Activated T-helper 2 cell treated with anti-CD3 and anti-CD28 coated beads, Interferon-gamma antibody, Interleukin-2, Interleukin-4, amounts not matched to agents 10 μg/mL and 5 μg/mL and 100 μg/mL, durations not matched to agents 14 hours and 24 hours and 36 hours (primary cell): ENCODE data around the gene IRAK4. TPM values are rescaled to one million over a fixed set of nuclear protein-coding genes. Genes with fewer than 3 reads are reported as not detected.

Experiments used
- DNase-seq: peaks from one replicate; pipeline ENCODE4 v3.0.0; 2021; ENCODE audit warnings: low spot score
- H3K27ac Mint-ChIP-seq: one replicate; pipeline ENCODE4 v1.8.0; 2021; ENCODE audit warnings: mixed read lengths
- H3K27me3 Mint-ChIP-seq: one replicate; pipeline ENCODE4 v1.8.0; 2021; ENCODE audit warnings: low read depth, mixed read lengths
- H3K36me3 Mint-ChIP-seq: one replicate; pipeline ENCODE4 v1.8.0; 2021; ENCODE audit warnings: low read depth, mixed read lengths
- H3K4me1 Mint-ChIP-seq: one replicate; pipeline ENCODE4 v1.8.0; 2021; ENCODE audit warnings: low read depth, mixed read lengths
- H3K4me3 Mint-ChIP-seq: one replicate; pipeline ENCODE4 v1.8.0; 2021; ENCODE audit warnings: low read depth, mild to moderate bottlenecking, moderate library complexity, mixed read lengths
- H3K9me3 Mint-ChIP-seq: one replicate; pipeline ENCODE4 v1.8.0; 2021; ENCODE audit warnings: mixed read lengths
- intact Hi-C: fragments of 100-400 bp; cut with micrococcal nuclease; formaldehyde crosslinking; loops from one replicate; pipeline ENCODE4 v1.15.1; 2023
- total RNA-seq: library from RNA; stranded (reverse); gene quantifications from 2 replicates; pipeline ENCODE4 v1.2.3, GENCODE V29; 2022

IRAK4 gene
- total RNA-seq, 1 donor from 2014 or later: 26.5 TPM

DNA sequence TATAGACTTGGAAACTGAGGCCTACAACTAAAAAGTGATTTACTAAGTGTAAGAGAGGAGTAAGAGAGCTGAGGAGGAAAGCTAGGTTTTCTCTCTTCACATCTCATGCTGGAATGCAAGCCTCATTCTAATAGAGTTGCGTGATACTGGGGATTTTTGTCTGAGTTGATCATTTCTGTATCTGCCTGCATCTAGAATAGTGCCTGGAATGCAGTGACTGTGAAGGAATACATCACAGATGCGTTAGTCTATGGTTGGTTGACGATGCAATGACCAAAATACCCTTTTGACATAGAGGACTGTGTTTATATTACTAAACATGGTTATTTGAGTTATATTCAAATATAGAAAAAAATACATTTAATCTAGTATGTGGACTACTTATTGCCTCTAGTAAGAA, 67.9 kb downstream of the IRAK4 start:
- Mint-ChIP-seq H3K27ac (no peak overlapping the region), H3K4me1 (no peaks in the 10 kb centered on the region), H3K4me3 (no peak overlapping the region), H3K27me3 (peaks cover 37% of the 10 kb centered on the region), H3K36me3 (no peaks in the 10 kb centered on the region), H3K9me3 (no peaks in the 10 kb centered on the region)
- DNase-seq: no peak
- intact Hi-C loops: no loop called here

DNA sequence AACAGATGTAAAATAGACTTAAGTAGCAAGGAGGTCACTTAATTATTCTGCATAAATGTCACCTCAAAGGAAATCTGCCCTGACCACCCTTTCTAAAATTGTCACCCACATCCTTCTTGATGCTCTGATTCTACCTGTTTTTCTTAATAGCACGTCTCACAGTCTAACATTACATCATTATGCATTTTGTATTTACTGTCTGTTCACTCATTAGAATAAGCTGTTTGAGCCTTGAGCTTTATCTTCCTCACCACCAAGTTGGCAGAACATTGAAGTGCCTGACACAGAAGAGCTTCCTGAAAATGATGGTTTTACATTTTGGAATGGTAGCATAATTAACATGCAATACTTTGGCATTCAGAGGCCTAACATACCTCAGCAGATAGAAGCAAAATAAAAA, 68.3 kb downstream of the IRAK4 start:
- Mint-ChIP-seq H3K36me3 (no peaks in the 10 kb centered on the region), H3K9me3 (no peaks in the 10 kb centered on the region), H3K27ac (no peak overlapping the region), H3K4me1 (peaks cover 1% of the 10 kb centered on the region), H3K4me3 (no peak overlapping the region), H3K27me3 (peaks cover 38% of the 10 kb centered on the region)
- intact Hi-C loops: no loop called here
- no peak for DNase-seq

DNA sequence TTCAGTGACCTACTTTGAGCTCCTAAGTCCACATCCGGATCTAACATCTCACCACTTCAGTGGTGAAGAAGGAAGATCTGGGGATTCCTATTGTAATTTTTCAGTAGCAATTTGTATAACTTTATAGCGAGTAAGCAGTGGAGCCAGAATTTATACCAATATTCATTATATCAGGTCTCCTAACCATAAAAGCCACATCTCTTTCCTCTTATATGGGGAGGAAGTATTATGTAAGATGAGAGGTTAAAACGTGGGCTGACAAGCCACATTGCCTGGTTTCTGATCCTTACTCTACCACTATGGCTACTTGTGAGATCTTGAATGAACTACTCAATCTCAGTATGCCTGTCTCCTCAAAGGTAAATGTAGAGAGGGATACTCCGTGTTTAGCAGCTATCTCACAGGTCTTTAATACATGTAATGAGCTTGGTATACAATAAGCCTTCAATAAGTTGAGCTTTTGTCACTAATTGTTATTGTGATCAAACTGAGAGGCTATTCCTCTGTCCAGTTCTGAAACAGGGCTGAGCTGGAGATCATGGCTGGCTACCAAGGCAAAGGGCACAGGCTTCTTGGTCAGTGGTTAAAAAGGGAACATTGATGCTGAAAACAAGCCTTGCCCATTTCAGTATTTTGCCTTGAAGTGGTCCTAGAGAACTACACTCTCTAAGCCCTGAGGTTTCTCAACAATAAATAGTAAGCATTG, 73.9 kb downstream of the IRAK4 start:
- no peak overlapping the region for H3K27ac Mint-ChIP-seq
- intact Hi-C loops: no loop called here

DNA sequence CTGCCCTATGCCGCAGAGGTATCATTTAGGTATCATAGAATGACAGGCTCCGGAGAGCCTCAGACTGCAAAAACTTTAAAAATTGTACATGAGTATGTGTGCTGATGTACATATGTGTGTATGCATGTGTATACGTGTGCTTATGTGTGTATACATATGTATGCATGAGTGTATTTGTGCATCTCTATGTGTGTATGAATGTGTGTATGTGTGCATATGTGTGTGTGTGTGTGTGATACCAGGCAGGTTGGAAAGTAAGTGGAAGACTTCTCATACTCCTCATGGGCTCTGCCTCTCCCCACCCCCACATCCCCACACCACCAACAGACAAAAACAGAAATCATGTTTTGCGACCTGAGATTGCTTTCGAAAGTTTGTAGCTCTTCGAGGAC, 76.5 kb downstream of the IRAK4 start:
- Mint-ChIP-seq H3K27me3 (peaks cover 42% of the 10 kb centered on the region), H3K27ac (peak overlapping the region; percentile 34), H3K4me1 (peaks cover 24% of the 10 kb centered on the region), H3K4me3 (peak overlapping the region; percentile 79), H3K9me3 (no peaks in the 10 kb centered on the region), H3K36me3 (peaks cover 3% of the 10 kb centered on the region)
- DNase-seq: no peak
- intact Hi-C loops: no loop called here

More for the DNA sequence above, 73.9 kb downstream of the IRAK4 start:
- Mint-ChIP-seq H3K4me1 (peaks cover 19% of the 10 kb centered on the region), H3K4me3 (no peak overlapping the region), H3K36me3 (no peaks in the 10 kb centered on the region), H3K27me3 (peaks cover 44% of the 10 kb centered on the region), H3K9me3 (no peaks in the 10 kb centered on the region)
- DNase-seq: no peak

DNA sequence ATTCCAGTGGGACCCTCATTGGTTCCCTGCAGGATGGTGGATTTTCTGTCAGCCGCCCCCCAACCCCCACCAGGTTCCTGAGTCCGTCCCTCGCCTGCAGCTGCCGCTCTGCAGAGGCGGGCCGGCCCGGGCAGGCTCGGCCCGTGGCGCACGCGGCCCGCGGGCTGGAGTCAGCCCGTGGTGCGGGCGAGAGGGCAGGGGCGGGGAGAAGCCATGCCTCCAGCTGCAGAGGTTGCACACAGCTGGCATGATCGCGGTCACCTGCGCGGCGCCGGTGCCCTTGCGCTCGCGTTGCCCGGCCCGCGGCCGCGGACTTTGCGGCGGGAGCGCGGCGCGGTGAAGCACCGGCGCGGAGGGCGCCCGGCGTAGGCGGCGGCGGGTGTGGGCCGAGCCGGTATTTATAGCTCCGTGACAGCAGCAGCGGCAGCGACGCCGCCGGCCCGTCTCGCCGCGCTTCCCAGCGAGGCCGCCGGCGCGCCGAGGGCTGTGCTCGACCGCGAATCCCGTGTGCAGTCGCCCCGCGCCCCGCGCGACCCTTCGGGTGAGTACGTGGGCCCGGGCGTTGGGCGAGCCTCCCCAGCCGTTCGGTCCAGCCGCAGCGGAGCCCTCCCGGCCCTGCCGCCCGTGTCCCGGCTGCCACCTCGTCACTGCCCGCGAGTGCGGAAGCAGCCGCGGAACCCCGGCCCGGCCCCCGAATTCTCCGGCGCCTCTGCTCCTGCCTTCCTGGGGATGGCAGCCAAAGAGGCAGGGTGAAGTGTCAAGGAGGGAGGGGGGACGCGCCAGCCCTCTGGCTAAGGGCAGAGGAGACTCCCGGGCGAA, 77.1 kb downstream of the IRAK4 start, which contains the start of gene TMEM117:
TMEM117 (plus strand) TSS at position 426 of the 819 bp plus-strand sequence.
- peaks cover 24% of the 10 kb centered on the region for H3K4me1 Mint-ChIP-seq
- intact Hi-C loops: loop anchor here (1.0 to 2.0 kb wide), 2 partner anchors 30 to 77 kb away; partner anchors contain the start of genes IRAK4, PUS7L and TWF1
- H3K4me3 Mint-ChIP-seq: peak within 1 kb of the TSS; percentile 79
- H3K27ac Mint-ChIP-seq: peak within 1 kb of the TSS; percentile 34
- peaks cover 3% of the 10 kb centered on the region for H3K36me3 Mint-ChIP-seq
- H3K9me3 Mint-ChIP-seq: no peaks in the 10 kb centered on the region
- DNase-seq: peak; percentile 49
- peaks cover 41% of the 10 kb centered on the region for H3K27me3 Mint-ChIP-seq

DNA sequence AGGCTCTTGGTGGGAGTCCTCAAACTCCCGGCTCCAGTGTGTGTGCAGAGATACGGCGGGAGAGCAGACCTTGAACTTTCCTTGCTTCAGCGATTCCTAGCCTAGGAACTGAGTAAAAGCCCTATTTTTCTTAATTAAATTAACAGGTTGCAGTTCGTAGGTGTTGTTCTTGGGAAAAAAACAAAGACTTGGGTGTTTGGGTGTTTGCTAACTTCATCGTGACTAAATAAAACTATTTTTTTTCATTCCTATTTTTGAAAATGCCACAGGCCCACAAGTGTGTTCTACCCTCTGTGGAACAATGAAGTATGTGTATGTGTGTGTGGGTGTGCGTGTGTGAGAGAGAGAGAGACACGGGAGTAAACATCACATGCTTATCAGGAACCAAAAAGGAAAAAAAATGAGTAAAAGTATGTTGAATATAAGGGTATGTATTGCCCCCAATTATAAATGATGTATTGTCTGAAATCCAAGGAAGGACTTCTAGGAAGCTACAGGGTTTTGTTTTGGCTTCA, 77.8 kb downstream of the IRAK4 start:
- DNase-seq: no peak
- peaks cover 3% of the 10 kb centered on the region for H3K36me3 Mint-ChIP-seq
- peaks cover 41% of the 10 kb centered on the region for H3K27me3 Mint-ChIP-seq
- peak overlapping the region; percentile 75 for H3K4me3 Mint-ChIP-seq
- H3K27ac Mint-ChIP-seq: no peak overlapping the region
- H3K4me1 Mint-ChIP-seq: peaks cover 24% of the 10 kb centered on the region
- no peaks in the 10 kb centered on the region for H3K9me3 Mint-ChIP-seq
- intact Hi-C loops: loop anchor here (1.0 to 2.0 kb wide), 2 partner anchors 30 to 78 kb away; partner anchors contain the start of genes IRAK4, PUS7L and TWF1

Other genes with a start within 250 kb of the IRAK4 start
- not detected in 2 replicates for gene ADAMTS20, start 206.7 kb upstream of the IRAK4 start, total RNA-seq
- 22.8 and 24.4 TPM in 2 replicates for gene PUS7L, start 161 bp upstream of the IRAK4 start, total RNA-seq
- 21.6 and 22.3 TPM in 2 replicates for gene TWF1, start 47.4 kb downstream of the IRAK4 start, total RNA-seq
- gene TMEM117, start 77.1 kb downstream of the IRAK4 start, total RNA-seq: 1.0 and 1.3 TPM in 2 replicates